Measurements from ENCODE around the gene TTLL8.

DNA sequence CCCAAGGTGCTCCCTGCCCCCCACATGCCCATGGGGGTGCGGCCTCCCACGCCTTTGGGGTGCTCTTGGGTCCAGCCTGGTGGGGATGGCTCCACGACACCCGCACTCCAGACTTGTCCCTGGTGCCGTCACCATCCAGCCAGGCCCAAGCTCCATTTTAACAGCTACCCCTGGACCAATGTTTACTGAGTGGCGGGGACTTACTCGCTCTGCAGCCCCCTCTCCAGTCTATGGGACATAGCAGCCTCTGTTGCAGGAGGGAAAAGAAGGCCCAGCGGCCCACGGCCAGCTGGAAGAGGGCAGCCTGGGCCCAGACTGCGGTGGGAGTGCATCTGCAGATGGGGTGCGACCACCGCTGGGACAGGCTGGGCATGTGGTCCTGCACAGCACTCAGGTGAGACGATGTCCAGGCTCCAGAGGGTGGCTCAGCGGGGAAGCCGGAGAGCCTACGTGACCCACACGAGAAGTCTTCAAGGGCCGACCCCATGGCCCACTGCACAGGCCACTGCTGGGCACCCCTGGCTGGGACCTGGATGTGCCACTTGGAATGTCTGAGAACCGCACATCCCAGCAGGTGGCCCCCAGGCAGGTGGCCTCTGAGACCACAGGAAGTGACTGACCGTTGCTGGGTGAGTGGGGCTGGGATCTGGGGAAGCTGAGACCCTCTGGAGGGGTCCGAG lies 63.6 kb downstream of the TTLL8 start:
- TF ChIP-seq, protein P1, sequence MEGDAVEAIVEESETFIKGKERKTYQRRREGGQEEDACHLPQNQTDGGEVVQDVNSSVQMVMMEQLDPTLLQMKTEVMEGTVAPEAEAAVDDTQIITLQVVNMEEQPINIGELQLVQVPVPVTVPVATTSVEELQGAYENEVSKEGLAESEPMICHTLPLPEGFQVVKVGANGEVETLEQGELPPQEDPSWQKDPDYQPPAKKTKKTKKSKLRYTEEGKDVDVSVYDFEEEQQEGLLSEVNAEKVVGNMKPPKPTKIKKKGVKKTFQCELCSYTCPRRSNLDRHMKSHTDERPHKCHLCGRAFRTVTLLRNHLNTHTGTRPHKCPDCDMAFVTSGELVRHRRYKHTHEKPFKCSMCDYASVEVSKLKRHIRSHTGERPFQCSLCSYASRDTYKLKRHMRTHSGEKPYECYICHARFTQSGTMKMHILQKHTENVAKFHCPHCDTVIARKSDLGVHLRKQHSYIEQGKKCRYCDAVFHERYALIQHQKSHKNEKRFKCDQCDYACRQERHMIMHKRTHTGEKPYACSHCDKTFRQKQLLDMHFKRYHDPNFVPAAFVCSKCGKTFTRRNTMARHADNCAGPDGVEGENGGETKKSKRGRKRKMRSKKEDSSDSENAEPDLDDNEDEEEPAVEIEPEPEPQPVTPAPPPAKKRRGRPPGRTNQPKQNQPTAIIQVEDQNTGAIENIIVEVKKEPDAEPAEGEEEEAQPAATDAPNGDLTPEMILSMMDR (IDR thresholded peaks at IDR 0.05), result no peak
- no peak for TF ChIP-seq POLR2A (IDR thresholded peaks at IDR 0.05)
